Measurements from ENCODE around the gene DTX1.

The DTX1 gene

DNA sequence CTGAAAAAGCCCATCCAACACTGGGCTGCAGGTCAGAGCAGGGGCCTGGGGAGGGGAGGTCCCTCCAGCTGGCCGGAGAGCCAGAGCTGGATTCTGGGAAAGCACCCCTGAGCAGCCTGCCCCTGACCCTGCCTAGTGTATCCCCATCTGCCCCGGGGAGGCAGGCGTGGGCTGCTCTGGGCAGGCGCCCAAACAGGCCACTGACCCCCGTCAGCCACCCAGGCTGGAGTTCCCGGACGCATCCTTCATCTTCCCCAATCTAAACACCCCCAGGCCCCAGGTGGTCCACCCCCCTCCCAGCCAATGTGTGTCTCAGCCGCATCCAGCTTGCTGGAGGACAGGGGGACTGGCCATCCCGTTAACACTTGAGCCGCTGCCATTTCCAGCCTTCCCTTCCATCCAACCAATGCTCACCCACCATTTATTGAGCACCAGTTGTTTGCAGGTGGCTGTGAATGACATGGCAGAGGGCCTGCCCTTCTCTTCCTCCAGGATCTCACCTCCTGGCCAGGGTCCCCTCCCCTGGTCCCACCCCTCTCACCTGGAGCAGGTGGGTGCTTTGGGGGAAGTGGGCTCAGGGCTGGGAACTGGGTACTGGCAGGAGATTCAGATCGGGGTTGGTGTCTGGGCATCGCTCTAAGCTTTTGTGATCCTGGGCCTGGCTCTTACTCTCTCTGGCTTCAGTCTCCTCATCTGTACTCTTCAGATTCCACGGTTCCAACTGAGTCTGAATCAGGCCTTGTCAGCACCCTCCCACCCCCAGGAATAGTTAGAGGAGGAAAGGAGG lies 743 bp upstream of the DTX1 start:
- DNase-seq (ENCODE audit: low read depth): no peak

DNA sequence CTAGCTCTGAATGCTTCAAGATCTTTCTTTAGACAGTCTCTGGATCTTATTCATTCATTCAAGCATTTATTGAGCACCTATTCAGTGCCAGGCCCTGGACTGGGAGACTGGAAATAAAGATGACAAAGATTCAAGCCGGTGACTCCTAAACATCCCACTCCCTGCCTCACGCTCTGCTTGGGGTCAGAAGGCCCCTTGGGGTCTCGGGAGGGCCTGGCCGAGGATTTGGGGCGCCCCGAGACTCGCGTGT lies 224 bp upstream of the DTX1 start:
- DNase-seq (ENCODE audit: low read depth): no peak

DNA sequence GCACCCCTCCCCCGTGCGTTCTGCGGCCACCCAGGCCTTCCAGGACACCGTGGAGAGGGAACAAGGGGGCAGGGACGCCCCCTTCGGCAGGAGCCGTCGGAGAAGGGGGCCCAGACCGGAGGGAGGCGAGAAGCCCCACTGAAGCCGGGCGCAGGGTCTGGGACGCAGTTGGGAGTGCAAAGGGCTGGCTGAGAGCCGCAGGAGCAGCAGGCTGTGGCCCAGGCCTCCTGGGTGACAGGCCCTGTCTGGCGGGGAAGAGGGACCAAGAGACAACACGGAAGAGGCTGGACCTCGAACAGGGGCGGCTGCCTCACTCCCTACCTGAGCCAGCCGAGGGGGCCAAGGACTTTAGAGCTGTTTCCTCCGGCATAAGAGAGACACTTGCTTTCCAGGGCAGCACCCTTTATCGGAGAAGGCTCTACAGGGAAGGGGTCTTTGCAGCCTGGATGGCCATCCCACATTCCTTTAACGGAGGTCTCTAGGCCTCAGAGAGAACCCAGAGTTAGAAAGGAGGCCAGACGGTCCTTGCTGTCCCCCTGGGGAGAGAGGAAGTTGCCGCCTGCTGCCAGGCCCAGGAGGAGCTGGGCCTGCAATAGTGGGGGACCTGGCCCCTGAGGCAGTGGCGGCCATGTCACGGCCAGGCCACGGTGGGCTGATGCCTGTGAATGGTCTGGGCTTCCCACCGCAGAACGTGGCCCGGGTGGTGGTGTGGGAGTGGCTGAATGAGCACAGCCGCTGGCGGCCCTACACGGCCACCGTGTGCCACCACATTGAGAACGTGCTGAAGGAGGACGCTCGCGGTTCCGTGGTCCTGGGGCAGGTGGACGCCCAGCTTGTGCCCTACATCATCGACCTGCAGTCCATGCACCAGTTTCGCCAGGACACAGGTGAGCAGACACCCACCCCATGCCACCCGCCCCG lies 1.3 kb downstream of the DTX1 start:
- no peak for DNase-seq (ENCODE audit: low read depth)

DNA sequence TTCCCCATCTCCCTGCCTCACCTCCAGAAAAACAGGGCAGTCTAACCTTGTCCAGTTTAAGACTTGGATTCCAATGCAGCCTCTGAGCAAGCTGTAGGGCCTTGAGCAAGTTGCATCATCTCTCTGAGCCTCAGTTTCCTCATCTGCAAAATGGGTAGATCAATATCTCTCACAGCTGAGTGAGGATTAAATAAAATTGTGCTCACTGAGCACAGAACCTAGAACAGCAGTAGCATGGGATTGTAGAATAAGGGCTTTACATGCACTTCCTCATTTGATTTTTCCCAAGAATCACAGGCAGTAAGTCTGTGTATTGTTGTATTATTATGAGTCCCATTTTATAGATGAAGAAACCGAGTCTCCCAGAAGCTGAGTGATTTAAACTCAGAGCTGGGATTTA lies 2.0 kb downstream of the DTX1 start:
- DNase-seq (ENCODE audit: low read depth): no peak

DNA sequence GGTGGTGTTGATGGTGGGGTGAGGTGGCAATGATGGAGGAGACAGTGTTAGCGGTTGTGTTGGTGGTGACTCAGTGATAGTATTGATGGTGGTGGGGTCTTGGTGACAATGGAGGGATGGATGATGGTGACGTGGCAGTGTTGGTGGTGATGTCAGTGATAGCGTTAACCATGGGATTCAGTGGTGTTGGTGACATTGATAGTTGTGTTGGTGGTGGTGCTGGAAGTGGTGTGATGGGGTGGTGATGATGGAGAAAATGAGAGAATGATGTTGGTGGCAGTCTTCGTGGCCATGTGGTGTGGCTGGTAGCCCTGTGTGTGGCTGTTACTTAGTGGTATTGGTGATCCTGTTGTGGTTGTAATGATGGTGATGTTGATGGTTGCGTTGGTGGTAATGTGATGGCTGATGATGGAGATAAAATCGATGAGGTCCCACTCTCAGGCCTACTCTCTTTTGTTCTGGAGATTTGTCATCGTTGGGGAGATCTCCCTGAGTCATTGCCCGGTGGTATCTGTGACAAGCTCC lies 2.6 kb downstream of the DTX1 start:
- no peak for DNase-seq (ENCODE audit: low read depth)

DNA sequence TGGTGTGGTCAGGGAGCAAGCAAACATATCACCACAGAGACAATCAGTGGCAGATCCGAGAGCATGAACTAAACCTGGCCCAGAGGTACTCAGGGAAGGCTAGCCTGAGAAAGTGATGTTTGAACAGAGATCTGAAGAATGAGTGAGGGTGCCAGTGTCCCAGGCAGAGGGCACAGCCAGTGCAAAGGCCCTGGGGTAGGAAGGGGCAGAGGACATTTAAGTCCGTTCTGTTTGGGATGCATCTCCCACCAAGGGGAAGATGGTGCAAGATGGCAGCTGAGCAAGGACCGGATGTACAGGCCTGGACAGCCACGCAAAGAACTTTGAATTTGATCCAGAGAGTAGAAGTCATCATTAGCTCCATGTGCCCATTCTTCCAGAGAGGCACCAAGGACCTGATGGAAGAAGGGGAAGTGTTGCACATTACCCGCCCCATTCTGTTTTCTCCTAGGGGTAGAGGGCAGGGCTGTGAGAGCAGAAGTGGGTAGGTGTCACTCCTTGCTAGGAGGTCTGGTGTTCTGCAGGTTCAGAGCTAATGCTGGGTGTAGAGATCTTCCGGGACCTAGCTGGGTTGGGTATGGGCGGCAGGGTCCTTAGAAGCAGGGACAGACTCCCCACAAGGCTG lies 3.9 kb downstream of the DTX1 start:
- DNase-seq (ENCODE audit: low read depth): no peak

DNA sequence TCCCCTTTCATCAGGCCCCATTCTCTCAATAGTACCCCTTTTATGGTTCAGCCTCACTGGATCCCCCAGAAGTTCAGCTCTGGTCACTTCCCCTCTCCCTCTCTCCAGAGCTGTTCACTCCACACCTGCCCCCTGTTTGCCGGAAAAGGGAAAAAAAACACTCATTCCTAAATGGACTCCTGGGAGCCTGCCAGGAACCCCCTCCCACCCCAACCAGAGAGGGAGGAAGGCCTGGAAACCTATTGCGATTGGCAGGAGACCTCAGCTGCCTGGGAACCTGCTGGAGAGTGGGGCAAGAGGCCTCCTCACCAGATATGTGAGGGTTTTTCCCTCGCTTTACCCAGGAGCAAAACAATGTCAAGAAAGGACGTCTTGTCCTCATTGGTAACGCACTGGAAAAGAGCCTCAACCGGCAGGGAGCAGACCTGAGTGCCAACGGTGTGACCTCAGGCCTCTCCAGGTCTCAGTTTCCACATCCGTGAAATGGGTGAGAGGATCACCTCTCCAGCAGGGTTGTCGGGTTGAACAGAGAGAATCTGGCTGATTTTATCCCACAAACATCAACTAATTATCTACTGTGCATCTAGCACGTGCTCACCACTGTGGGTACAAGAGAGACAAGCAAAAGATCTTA lies 4.6 kb downstream of the DTX1 start:
- no peak for DNase-seq (ENCODE audit: low read depth)

DNA sequence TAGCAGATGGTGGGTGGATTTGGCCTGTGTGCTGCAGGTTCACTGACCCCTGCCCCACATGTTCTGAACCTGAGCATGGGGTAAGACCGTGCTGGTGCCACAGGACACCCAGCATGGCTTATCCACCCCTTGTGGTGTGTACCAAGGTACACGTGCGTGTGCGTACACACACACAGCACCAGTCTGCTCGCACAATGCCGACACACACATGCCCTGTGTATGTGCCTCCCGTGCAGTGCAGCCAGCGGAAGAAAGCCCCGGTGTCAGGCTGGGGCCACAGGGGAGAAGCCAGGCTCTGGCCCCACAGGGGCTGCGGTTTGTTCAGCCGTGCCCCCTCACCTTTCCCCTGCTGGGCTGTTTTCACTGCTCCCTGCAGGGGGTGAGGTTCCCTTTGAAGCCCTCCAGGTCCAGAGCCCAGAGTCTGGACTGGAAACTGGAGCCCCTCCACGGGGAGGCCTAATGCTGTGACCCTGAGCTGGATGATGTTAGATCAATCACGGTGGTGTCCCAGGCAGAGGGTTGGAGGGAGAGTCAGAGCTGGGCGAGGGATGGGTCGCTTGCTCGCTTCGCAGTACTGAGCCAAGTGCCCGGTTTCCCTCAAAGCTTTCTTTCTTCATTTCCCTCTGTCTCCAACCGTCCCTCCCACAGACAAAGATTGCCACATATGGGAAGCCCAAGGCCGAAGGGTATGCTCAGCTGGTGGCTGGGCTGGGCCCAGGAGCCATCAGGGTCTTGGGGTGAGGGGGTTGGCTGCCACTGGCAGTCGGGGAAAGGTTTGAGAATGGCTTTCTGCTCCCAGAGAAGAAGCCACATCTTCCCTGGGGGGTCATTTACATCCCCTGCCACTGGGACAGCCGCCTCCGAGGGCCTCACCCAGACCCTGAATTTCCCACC lies 6.2 kb downstream of the DTX1 start:
- no peak for DNase-seq (ENCODE audit: low read depth)

DNA sequence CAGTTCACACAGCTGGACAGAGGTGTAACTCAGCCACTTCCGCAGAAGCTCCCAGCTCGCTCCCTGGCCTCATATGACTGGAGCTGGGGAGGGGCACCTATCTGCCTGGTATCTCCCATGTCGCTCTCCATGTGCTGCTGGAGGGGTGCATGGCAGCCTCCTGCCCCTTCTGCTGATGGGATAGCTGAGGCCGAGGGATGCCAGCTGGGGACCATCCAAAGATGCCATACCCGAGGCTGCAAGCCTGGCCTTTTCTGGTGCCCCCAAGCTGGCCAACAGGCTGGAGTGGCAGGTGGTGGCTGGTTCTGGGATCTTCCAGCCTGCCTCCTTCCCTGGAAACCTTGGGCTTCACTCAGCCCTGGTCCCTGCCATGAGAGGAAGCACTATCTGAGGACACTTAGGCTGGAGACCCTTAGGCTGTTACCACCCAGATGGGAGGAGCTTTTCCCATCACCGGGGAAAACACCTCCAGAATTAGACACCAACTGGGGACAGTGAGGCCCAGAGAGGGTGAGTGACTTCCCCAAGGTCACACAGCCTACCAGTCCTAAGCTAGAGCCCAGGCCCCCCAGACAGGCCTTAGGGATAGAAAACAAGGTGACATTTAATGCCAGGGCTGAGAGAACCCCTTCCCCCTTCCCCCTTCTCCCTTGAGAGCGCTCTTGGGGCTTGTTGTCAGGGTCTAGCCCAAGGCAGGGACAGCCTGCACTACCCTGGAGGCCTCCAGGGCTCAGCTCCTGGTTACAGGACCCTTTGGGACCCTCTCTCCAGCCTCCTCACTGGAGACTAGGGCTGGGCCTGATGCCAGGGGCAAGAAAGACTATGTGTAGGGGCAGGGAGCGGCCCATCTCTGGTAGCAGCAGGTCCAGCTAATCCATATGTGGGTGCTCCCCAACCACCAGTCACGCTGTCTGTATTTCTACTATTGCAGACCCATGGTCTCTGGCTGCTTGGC lies 7.1 kb downstream of the DTX1 start:
- no peak for DNase-seq (ENCODE audit: low read depth)

DNA sequence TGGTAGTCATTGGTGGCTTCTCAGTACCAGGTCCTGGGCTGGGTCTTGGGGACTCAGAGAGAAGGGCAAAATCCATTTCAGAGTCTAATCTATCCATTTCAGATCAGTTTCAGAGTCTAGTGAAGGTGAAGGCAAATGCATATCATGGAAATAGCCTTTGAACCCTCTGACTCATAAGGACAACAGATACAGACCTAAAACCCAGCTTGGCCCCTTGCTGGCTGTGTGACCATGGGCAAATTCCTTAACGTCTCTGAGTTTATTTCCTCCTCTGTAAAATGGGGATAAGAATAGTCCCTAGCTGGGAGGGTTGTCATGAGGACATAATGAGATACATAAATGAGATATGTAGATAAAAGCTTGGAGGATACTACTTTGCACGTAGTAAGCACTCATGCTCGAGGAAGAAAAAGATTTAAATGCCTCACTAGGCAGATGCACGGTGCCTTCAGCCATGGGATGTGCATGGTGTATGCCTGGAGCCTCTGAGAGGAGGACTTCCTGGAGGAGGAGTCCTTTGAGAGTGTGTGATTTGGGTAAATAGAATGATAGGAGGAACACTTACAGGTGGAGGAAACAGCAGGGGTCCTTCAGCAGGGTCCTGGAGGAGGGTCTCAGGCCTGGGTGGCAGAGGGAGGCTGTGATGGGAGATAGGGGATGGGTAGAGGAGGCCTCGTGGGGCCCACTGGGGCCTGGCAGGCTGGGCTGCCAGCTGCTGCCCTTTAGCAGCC lies 8.0 kb downstream of the DTX1 start:
- no peak for DNase-seq (ENCODE audit: low read depth)

DNA sequence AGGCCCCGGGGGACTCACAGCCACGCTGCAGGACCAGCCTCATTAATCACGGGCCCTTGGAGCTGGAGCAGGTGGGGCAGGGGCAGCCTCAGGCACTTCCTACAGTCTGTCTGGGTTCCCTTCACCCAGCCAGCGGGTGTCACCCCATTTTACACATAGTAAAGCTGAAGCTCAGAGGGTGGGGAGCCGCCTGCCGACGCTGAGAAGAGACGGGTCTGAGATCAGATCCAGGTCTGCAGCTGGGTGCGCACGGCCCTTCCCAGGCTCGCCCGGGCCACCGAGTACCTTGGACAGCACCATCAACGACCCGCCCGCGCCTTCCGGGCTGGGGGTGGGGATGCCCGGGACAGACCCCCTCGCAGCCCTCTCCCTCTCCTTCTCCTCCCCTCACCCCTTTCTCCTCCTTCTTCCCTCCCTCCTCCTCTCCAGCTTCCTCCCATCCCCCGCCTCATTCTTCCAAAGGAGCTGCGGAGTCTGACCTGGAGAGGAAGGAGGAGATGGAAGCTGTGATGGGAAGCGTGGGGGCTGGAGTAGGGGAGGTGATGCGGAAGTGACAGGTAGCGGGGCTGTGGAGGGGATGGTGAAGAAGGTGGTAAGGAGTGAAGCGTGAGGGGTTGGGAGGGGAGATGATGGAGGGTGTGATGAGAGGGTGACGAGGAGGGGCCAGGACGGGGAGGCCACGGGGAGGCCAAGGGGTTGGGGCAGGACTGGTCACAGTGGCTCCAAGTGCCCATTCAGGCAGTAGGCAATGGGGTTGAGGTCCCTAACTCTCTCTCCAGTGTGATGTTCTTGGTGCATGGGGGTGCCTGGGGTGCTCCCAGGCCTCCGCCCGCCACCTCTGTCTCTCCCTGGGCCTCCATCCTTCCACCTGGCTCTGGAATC lies 8.8 kb downstream of the DTX1 start:
- no peak for DNase-seq (ENCODE audit: low read depth)

DNA sequence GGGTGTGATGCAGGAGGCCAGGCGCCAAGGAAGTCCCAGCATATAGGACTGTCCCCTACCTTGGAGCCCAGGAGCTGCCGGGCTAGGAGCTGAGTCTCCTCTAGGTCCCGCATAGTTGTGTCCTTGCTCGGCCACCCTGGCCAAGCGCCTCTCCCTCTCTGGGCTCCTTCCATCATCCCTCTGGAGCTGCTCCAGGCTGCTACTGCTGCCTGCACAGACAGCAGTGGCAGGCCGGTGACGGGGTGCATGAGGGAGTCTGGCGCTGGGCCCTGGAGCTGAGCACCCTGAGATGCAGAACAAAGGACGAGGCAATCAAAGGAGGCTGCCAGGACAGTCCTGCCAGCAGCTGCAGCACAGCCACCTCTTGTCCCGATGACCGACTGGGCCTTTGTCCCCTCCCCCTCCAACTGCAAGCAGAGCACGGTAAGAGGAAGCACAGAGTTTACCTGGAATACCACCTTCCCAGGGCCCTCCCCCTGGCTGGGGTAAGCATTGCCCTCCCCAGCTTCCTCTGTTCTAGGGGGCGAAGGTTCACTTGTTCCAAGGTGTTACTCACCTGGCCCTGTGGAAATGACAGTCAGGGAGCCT lies 10.4 kb downstream of the DTX1 start:
- no peak for DNase-seq (ENCODE audit: low read depth)

DNA sequence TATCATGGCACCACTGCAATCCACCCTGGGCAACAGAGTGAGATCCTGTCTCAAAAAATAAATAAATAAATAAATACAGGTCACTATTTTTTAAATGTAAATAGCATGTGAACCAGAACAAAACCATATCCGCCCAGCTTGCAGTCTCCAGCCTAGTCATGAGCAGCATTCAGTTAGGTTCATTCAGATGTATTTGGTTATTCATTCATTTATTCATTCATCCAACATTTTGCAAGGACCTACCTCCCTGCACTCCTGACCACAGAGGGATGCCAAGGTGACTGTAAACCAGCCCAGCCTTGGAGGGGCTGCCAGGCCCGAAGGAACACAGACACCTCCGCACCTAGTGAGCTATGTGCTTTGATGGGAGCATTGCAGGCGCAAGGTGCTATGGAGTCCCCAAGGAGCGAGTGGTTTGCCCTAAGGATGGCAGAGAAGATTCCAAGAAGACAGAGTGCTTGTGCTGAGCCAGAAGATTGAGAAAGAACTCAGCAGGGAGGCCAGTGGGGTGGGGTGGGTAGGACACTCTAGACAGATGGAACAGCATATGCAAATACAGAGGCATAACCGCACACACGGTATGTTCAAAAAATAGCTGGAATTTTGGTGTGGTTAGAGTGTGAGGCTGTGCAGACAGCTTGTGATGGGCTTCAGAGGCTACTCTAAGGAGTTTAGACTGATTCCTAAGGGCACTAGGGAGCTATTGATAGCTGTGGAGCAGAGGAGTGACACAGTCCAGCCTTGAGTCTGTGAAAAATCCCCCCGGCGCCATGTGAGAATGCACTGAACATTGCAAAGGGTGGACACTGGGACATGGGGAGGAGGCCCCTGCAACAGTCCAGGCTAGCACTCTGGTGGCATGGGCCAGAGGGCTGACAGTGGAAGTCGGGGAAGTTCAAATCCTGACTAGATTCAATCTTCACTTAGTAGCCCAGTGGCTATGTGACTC lies 11.7 kb downstream of the DTX1 start:
- no peak for DNase-seq (ENCODE audit: low read depth)

DNA sequence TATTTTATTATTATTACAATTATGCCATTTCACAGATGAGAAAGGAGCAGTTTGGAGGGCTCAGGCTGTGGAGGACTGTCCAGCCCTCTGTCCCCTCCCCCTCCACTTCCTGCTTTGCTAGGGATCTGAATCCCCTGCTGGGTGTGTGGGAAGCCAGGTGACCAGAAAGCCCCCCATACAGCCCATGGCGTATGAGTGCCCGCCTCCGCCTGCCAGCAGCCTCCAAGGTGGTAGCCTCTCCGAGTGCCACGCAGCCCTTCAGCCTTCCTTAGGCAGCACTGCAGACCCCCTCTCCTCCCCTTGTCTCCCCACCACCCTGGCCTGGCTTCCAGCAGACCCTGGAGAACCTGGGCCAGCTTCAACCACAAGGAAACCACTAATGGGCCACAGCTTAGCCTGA lies 12.6 kb downstream of the DTX1 start:
- DNase-seq (ENCODE audit: low read depth): no peak

DNA sequence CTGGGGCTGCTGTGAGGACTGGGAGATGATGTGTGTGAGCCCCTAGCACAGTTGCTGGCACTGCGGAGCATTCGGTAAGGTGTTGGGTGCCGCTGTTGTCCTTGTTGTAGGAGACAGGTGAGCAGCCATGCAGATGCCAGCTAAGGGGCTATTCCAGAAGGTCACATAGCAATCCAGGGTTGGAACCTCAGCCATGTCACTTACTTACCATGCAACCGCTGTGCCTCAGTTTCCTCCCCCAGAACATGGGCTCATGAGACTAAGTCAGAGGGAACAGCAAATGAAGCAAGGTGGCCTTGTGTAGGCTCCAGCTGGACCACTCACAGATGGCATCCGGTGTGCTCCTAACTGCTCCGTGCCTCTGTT lies 13.2 kb downstream of the DTX1 start:
- no peak for DNase-seq (ENCODE audit: low read depth)

DNA sequence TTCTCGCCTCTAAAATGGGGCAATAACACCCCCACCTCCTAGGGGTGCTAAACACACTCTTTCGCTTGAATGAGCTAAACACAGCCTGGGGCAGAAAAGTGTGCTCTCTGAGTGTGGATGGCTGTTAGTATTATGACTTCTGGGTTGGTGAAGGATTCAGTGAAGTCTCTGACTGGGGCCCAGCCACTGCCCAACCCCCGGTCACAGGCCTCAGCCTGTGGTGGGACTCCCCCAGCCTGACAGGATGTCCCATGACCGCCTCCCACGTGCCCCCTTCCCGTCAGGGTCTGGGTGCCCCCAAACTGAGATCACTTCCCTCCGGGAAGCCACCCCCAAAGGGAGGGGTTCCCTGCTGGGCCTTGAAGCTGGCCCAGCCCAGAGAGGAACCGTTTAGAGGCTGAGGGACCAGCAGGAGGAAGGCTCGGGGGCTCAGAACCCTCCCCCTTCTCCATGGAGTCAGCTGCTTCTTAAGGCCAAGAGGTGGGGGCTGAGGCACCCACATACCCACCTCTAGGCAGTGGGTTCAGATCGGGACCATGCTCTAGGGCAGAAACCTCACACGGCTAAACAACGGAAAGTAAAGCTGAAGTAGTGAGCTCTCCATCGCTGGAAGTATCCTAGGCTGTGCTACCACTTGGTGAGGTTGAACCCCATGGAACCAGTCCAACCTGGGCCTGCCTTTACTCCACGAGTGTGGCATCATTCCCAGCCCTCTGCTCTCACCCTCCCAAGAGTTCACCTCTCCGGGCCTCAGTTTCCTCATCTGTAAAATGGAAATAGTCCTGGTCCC lies 13.8 kb downstream of the DTX1 start:
- no peak for DNase-seq (ENCODE audit: low read depth)

Measured in activated T-helper 9 cell treated with anti-CD3 and anti-CD28 coated beads, Interleukin-2, amount 50 U/mL, for 16 hours (primary cell).